SK-N-SH treated with all-trans-retinoic acid at 6 μM for 48 hours (cell line): ENCODE data around the gene CLTRN.

Experiments used
- ATAC-seq: fragments of 200-7000 bp; cut with Tn5 transposase; 3 replicates; pipeline ENCODE4 v1.9.1; 2020; ENCODE audit warnings: mild to moderate bottlenecking, moderate library complexity
- ARNTL ChIP-seq: fragments of 450-650 bp; formaldehyde crosslinking; IDR thresholded peaks from 2 replicates; pipeline ENCODE4 v1.5.0; 2020; ENCODE audit warnings: low read depth, mild to moderate bottlenecking, moderate library complexity, borderline replicate concordance
- BACH2 ChIP-seq: fragments of 250-450 bp; sonication (Bioruptor Pico); IDR thresholded peaks from 2 replicates; pipeline ENCODE4 v1.9.0; 2021; ENCODE audit warnings: mild to moderate bottlenecking, borderline replicate concordance
- ESRRG ChIP-seq: fragments of 250-450 bp; sonication (Bioruptor Pico); IDR thresholded peaks from 2 replicates; pipeline ENCODE4 v1.6.1; 2021; ENCODE audit warnings: mild to moderate bottlenecking
- GLIS3 ChIP-seq: fragments of 250-450 bp; sonication (Bioruptor Pico); IDR thresholded peaks from 2 replicates; pipeline ENCODE4 v1.5.0; 2020; ENCODE audit warnings: mild to moderate bottlenecking, moderate library complexity
- ISL1 ChIP-seq: fragments of 250-450 bp; sonication (Bioruptor Pico); IDR thresholded peaks from 2 replicates; pipeline ENCODE4 v2.1.2; 2022; ENCODE audit warnings: mild to moderate bottlenecking, moderate library complexity
- OSR1 ChIP-seq: fragments of 250-450 bp; sonication (Bioruptor Pico); IDR thresholded peaks from 2 replicates; pipeline ENCODE4 v1.8.0; 2022; ENCODE audit warnings: moderate library complexity, mild to moderate bottlenecking, inconsistent platforms
- PPARA ChIP-seq: fragments of 250-450 bp; sonication (Bioruptor Pico); IDR thresholded peaks from 2 replicates; pipeline ENCODE4 v1.5.0; 2020; ENCODE audit warnings: mild to moderate bottlenecking, borderline replicate concordance
- RARB ChIP-seq: fragments of 250-450 bp; sonication (Bioruptor Pico); IDR thresholded peaks from 2 replicates; pipeline ENCODE4 v1.8.0; 2021; ENCODE audit warnings: mild to moderate bottlenecking, moderate library complexity
- SNAI2 ChIP-seq: fragments of 250-450 bp; sonication (Bioruptor Pico); IDR thresholded peaks from 2 replicates; pipeline ENCODE4 v1.5.0; 2020; ENCODE audit warnings: mild to moderate bottlenecking, moderate library complexity
- TCF4 ChIP-seq: fragments of 250-450 bp; sonication (Bioruptor Pico); IDR thresholded peaks from 2 replicates; pipeline ENCODE4 v1.8.0; 2021; ENCODE audit warnings: mild to moderate bottlenecking, moderate library complexity, borderline replicate concordance
- TOX ChIP-seq: fragments of 250-450 bp; sonication (Bioruptor Pico); IDR thresholded peaks from 2 replicates; pipeline ENCODE4 v1.8.0; 2021; ENCODE audit warnings: mild to moderate bottlenecking, moderate library complexity, borderline replicate concordance
- ZC3H10 ChIP-seq: fragments of 250-450 bp; sonication (Bioruptor Pico); IDR thresholded peaks from 2 replicates; pipeline ENCODE4 v1.5.1; 2021; ENCODE audit warnings: mild to moderate bottlenecking, moderate library complexity
- ZFP3 ChIP-seq: fragments of 250-450 bp; sonication (Bioruptor Pico); IDR thresholded peaks from 2 replicates; pipeline ENCODE4 v1.5.0; 2020; ENCODE audit warnings: mild to moderate bottlenecking, moderate library complexity
- ZFP30 ChIP-seq: fragments of 450-650 bp; formaldehyde crosslinking; IDR thresholded peaks from 2 replicates; pipeline ENCODE4 v1.5.0; 2022; ENCODE audit warnings: mild to moderate bottlenecking, moderate library complexity
- ZNF70 ChIP-seq: fragments of 450-650 bp; formaldehyde crosslinking; IDR thresholded peaks from 2 replicates; pipeline ENCODE4 v1.5.0; 2020; ENCODE audit warnings: mild to moderate bottlenecking, moderate library complexity
- TF ChIP-seq, protein P1 (sequence below): fragments of 250-450 bp; sonication (Bioruptor Pico); IDR thresholded peaks from 2 replicates; pipeline ENCODE4 v1.5.1; 2021; ENCODE audit warnings: mild to moderate bottlenecking, moderate library complexity
- TF ChIP-seq, protein P2 (sequence below): fragments of 250-450 bp; sonication (Bioruptor Pico); IDR thresholded peaks from 2 replicates; pipeline ENCODE4 v1.5.0; 2020; ENCODE audit warnings: mild to moderate bottlenecking, moderate library complexity
- TF ChIP-seq, protein P3 (sequence below): fragments of 250-450 bp; sonication (Bioruptor Pico); IDR thresholded peaks from 2 replicates; pipeline ENCODE4 v1.8.0; 2021; ENCODE audit warnings: low read depth, mild to moderate bottlenecking, moderate library complexity, borderline replicate concordance
- TF ChIP-seq, protein P4 (sequence below): fragments of 250-450 bp; sonication (Bioruptor Pico); IDR thresholded peaks from 2 replicates; pipeline ENCODE4 v1.5.1; 2020; ENCODE audit warnings: low read depth, mild to moderate bottlenecking, moderate library complexity

The CLTRN gene

DNA sequence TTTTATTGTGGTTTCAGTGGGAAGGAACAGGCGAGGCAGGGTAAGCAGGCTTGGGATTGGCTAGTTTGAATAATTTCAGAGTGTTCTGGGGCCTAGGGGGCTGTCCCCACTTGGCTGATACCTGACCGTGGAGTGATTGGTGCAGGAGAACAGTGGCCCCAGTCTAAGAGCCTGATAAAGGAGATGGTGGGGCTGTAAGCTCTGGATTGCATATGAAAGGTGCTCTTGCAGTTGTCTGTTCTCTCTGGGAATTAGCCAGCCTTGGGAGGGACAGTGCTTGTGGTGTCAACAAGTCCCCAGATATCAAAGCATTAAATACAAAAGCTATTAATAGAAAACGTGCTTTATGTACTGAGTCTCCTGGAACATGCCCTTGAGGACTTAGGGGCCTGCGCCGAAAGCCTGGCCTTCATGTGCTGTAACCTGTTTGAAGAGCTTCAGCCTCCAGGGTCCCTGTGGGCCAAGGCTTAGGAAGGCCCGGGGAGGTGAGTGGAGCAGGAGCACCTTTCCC lies 30.4 kb upstream of the CLTRN start:
- ATAC-seq: no peak
- TF ChIP-seq RARB (CRISPR knock-in tag) (no peak), ISL1 (CRISPR knock-in tag) (no peak), OSR1 (CRISPR knock-in tag) (no peak), TOX (CRISPR knock-in tag) (no peak)
- TF ChIP-seq, protein P1, sequence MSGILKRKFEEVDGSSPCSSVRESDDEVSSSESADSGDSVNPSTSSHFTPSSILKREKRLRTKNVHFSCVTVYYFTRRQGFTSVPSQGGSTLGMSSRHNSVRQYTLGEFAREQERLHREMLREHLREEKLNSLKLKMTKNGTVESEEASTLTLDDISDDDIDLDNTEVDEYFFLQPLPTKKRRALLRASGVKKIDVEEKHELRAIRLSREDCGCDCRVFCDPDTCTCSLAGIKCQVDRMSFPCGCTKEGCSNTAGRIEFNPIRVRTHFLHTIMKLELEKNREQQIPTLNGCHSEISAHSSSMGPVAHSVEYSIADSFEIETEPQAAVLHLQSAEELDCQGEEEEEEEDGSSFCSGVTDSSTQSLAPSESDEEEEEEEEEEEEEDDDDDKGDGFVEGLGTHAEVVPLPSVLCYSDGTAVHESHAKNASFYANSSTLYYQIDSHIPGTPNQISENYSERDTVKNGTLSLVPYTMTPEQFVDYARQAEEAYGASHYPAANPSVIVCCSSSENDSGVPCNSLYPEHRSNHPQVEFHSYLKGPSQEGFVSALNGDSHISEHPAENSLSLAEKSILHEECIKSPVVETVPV: no peak
- TF ChIP-seq, protein P2, sequence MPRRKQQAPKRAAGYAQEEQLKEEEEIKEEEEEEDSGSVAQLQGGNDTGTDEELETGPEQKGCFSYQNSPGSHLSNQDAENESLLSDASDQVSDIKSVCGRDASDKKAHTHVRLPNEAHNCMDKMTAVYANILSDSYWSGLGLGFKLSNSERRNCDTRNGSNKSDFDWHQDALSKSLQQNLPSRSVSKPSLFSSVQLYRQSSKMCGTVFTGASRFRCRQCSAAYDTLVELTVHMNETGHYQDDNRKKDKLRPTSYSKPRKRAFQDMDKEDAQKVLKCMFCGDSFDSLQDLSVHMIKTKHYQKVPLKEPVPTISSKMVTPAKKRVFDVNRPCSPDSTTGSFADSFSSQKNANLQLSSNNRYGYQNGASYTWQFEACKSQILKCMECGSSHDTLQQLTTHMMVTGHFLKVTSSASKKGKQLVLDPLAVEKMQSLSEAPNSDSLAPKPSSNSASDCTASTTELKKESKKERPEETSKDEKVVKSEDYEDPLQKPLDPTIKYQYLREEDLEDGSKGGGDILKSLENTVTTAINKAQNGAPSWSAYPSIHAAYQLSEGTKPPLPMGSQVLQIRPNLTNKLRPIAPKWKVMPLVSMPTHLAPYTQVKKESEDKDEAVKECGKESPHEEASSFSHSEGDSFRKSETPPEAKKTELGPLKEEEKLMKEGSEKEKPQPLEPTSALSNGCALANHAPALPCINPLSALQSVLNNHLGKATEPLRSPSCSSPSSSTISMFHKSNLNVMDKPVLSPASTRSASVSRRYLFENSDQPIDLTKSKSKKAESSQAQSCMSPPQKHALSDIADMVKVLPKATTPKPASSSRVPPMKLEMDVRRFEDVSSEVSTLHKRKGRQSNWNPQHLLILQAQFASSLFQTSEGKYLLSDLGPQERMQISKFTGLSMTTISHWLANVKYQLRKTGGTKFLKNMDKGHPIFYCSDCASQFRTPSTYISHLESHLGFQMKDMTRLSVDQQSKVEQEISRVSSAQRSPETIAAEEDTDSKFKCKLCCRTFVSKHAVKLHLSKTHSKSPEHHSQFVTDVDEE (CRISPR knock-in tag): no peak

DNA sequence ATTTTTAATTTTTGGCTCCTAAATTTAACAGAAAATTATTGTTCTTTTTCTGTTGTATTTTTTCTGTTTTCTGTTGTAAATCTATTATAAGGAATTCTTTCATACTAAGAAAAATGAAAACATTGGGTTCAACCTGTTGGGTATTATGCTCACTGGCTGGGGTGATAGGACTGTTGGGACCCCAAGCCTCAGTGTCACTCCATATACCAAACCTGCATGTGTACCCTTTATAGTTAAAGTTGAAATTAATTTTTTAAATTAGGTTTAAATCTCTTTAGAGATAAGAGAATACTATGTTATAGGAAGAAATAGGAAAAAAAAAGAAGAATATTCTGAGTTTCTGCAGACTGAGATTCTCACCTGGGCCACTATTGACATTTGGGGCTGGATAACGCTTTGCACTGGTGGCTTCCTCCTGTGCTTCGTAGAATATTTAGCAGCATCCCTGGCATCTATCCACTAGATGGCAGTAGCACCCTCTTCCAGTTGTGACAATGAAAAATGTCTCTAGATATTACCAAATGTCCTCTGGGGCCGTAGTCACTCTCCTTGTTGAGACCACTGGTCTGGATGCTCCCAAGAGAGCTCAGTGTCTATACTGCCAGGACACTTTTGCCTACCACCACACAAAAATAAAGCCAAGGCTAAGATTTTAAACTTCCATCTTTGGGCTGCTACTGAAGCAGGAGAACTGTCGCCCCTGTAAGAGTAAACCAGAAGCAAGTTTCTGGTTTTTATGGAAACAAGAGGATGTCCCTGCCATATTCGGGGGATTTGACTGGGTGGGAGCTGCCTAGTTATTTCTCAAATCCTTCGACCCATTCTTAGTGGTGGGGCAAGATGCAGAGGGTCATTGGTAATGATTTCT lies 22.4 kb upstream of the CLTRN start:
- ATAC-seq: peak; percentile 98
- no peak for TF ChIP-seq ZC3H10 (CRISPR knock-in tag)
- no peak for TF ChIP-seq SNAI2 (CRISPR knock-in tag)
- TF ChIP-seq, protein P3, sequence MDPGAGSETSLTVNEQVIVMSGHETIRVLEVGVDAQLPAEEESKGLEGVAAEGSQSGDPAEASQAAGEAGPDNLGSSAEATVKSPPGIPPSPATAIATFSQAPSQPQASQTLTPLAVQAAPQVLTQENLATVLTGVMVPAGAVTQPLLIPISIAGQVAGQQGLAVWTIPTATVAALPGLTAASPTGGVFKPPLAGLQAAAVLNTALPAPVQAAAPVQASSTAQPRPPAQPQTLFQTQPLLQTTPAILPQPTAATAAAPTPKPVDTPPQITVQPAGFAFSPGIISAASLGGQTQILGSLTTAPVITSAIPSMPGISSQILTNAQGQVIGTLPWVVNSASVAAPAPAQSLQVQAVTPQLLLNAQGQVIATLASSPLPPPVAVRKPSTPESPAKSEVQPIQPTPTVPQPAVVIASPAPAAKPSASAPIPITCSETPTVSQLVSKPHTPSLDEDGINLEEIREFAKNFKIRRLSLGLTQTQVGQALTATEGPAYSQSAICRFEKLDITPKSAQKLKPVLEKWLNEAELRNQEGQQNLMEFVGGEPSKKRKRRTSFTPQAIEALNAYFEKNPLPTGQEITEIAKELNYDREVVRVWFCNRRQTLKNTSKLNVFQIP (CRISPR knock-in tag): no peak
- TF ChIP-seq, all 23 proteins: peak for 0

DNA sequence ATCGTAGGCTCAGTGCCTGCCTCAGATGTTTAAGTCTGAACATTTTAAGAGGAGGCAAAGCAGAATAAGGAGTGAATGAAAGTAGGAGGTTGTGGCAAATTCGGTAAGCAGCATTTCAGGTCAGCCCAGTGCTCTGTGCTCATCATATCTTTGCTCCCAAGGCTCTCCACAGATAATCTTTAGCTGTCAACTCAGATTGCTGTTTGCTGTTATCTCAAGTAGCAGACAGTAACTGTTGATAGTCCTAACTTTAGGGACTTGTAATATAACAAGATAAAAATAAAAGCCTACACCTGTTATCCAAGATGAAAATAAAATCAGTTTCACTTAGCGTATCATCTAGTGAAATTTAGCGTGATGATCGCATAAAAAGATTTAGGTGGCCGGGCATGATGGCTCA lies 18.6 kb upstream of the CLTRN start:
- ATAC-seq: no peak
- TF ChIP-seq ZFP3 (CRISPR knock-in tag): no peak
- TF ChIP-seq RARB (CRISPR knock-in tag): no peak
- no peak for TF ChIP-seq ZNF70 (CRISPR knock-in tag)
- TF ChIP-seq PPARA: no peak

DNA sequence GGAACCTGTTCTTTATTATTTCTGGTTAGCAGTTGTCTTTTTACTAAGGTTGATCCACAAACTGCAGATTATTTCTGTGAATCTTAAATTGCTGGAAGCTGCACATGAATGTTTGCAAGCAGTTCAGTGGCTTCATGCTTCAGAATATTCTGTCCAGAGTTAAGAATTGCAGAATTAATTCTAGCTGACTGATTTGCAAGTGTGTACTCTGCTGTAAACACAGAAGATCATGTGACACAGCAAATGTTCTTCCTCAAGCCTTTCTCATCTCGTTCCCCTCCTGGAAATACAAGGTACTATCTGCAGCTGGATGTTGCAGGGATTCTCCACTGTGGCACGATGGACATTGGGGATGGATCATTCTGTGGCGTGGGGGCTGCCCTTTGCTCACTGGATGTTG lies 16.8 kb upstream of the CLTRN start:
- TF ChIP-seq, protein P2 (CRISPR knock-in tag): no peak
- no peak for TF ChIP-seq TOX (CRISPR knock-in tag)
- no peak for TF ChIP-seq TCF4 (CRISPR knock-in tag)
- no peak for TF ChIP-seq ISL1 (CRISPR knock-in tag)
- no peak for TF ChIP-seq ARNTL (CRISPR knock-in tag)
- TF ChIP-seq, protein P1: no peak
- TF ChIP-seq PPARA: no peak
- TF ChIP-seq BACH2: no peak
- no peak for TF ChIP-seq GLIS3 (CRISPR knock-in tag)
- no peak for TF ChIP-seq ESRRG (CRISPR knock-in tag)
- TF ChIP-seq SNAI2 (CRISPR knock-in tag): no peak
- TF ChIP-seq ZFP30: no peak
- TF ChIP-seq, protein P4, sequence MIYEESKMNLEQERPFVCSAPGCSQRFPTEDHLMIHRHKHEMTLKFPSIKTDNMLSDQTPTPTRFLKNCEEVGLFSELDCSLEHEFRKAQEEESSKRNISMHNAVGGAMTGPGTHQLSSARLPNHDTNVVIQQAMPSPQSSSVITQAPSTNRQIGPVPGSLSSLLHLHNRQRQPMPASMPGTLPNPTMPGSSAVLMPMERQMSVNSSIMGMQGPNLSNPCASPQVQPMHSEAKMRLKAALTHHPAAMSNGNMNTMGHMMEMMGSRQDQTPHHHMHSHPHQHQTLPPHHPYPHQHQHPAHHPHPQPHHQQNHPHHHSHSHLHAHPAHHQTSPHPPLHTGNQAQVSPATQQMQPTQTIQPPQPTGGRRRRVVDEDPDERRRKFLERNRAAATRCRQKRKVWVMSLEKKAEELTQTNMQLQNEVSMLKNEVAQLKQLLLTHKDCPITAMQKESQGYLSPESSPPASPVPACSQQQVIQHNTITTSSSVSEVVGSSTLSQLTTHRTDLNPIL: no peak
- ATAC-seq: no peak
